Measurements from ENCODE around the gene UGT1A6. TPM values are rescaled to one million over a fixed set of nuclear protein-coding genes. Genes with fewer than 3 reads are reported as not detected.

Gene UGT1A6
- total and polyA plus RNA-seq, 2 donors (not counting 3 experiments of a cell fraction or from before 2014, with no cell fraction given) = not detected

GRCh38 chr2:233769260-233769659 is 76.6 kb downstream of the UGT1A6 start:
- no peak for TF ChIP-seq JUN (IDR thresholded peaks at IDR 0.05; ENCODE audit: borderline replicate concordance, insufficient read depth, insufficient read length, low read depth)
- TF ChIP-seq POLR2A (IDR thresholded peaks at IDR 0.05; ENCODE audit: low read depth, low read length) = no peak
- TF ChIP-seq CTCF (IDR thresholded peaks at IDR 0.05; ENCODE audit: extremely low read depth in 1 of 2, insufficient read depth in 1 of 2, low read depth in 1 of 2, low read length in 2 of 2) = no peak
- TF ChIP-seq MYC (IDR thresholded peaks at IDR 0.05; ENCODE audit: low read depth, low read length) = no peak
- no peak for TF ChIP-seq MAX (IDR thresholded peaks at IDR 0.05; ENCODE audit: insufficient read depth, insufficient read length)
- no peak for TF ChIP-seq FOS (IDR thresholded peaks at IDR 0.05; ENCODE audit: borderline replicate concordance, insufficient read depth, low read length)
- no peak for TF ChIP-seq EZH2 (IDR thresholded peaks at IDR 0.05; ENCODE audit: borderline replicate concordance, low read depth, low read length, severe bottlenecking)
- TF ChIP-seq GATA2 (IDR thresholded peaks at IDR 0.05; ENCODE audit: insufficient read depth, insufficient read length, low read depth, low read length) = no peak
- TF ChIP-seq POLR2AphosphoS5 (IDR thresholded peaks at IDR 0.05; ENCODE audit: insufficient read depth, low read depth, low read length) = no peak
- H3K9ac ChIP-seq (replicated peaks; ENCODE audit: extremely low read depth, insufficient read depth, low read length) = no peak overlapping the region
- BruUV-seq (replicated peaks) = no TSS peak
- H4K20me1 ChIP-seq (replicated peaks; ENCODE audit: control insufficient read depth, extremely low read depth, insufficient read depth, low read length) = no peaks in the 10 kb centered on the region
- FAIRE-seq (no peak), DNase-seq (ENCODE audit: low read depth, low spot score) (no peak)
- H3K4me3 ChIP-seq (replicated peaks in 1 of 3; ENCODE audit: insufficient read depth in 1 of 3, low read depth in 1 of 3, low read length in 3 of 3) = no peak overlapping the region
- intact Hi-C loops (cut with micrococcal nuclease) = no loop called here
- no peak overlapping the region for H3K4me2 ChIP-seq (ENCODE audit: insufficient read depth, low read length)
- dilution Hi-C loops (cut with MboI; ENCODE audit: extremely low pct_ligation_motif_present, low sequenced_read_pairs) = no loop called here
- no peaks in the 10 kb centered on the region for H3K79me2 ChIP-seq (ENCODE audit: control insufficient read depth, insufficient read depth, low read length)
- H2AFZ ChIP-seq (ENCODE audit: low read depth, low read length) = no peak overlapping the region
- H3K9me3 ChIP-seq (replicated peaks; ENCODE audit: control insufficient read depth, insufficient read depth, low read length) = no peaks in the 10 kb centered on the region
- H3K9me1 ChIP-seq (replicated peaks; ENCODE audit: control insufficient read depth, extremely low read depth, insufficient read depth, low read length) = no peaks in the 10 kb centered on the region
- H3K27ac ChIP-seq (ENCODE audit: insufficient read depth, low read depth, low read length) = no peak overlapping the region
- no peaks in the 10 kb centered on the region for H3K27me3 ChIP-seq (ENCODE audit: control insufficient read depth in 2 of 2, insufficient read depth in 2 of 2, low read length in 2 of 2)
- ChIA-PET CTCF (no interaction called here), POLR2A (no interaction called here)
- H3K36me3 ChIP-seq (ENCODE audit: control insufficient read depth in 2 of 2, extremely low read depth in 1 of 2, insufficient read depth in 2 of 2, low read length in 2 of 2) = no peaks in the 10 kb centered on the region
- H3K4me1 ChIP-seq (ENCODE audit: control insufficient read depth, extremely low read depth, insufficient read depth, low read length) = no peaks in the 10 kb centered on the region
